ENCODE results near the gene SHB.

Gene SHB

GRCh38 chr9:38011991-38012390 lies 57.0 kb downstream of the SHB start:
- peak overlapping the region; percentile 62 for H4K8ac ChIP-seq (ENCODE audit: low read length)
- H3K36me3 ChIP-seq (ENCODE audit: control insufficient read depth in 1 of 2, insufficient read depth in 2 of 2, low read depth in 1 of 2, low read length in 2 of 2), result peaks cover 37 to 51% of the 10 kb centered on the region in 2 experiments
- no peak for DNase-seq
- H3K18ac ChIP-seq (ENCODE audit: low read depth in 1 of 2, low read length in 2 of 2), result peak overlapping the region; percentile 38 to 41
- H2BK12ac ChIP-seq (ENCODE audit: low read length in 2 of 2), result peak overlapping the region in 1 of 2 experiments; percentile 15
- no peak overlapping the region for H2BK120ac ChIP-seq (ENCODE audit: low read depth, low read length)
- no peaks in the 10 kb centered on the region for H3K9me3 ChIP-seq (ENCODE audit: control insufficient read depth, low read length)
- peak overlapping the region in 1 of 2 experiments; percentile 46 for H3K23ac ChIP-seq (ENCODE audit: low read length in 2 of 2)
- H4K91ac ChIP-seq (ENCODE audit: low read length), result no peak overlapping the region
- no peak overlapping the region for H3K9ac ChIP-seq (ENCODE audit: low read length)
- H2AK5ac ChIP-seq (ENCODE audit: low read length, severe bottlenecking), result peak overlapping the region; percentile 26
- H3K4ac ChIP-seq (ENCODE audit: low read depth in 1 of 2, low read length in 2 of 2), result no peak overlapping the region
- H3K14ac ChIP-seq (ENCODE audit: low read length in 2 of 2), result no peak overlapping the region
- H3K27ac ChIP-seq (ENCODE audit: low read length, poor library complexity, severe bottlenecking), result no peak overlapping the region
- peaks cover 10% of the 10 kb centered on the region for H3K79me1 ChIP-seq (replicated peaks; ENCODE audit: low read length, poor library complexity, severe bottlenecking)
- H3K4me3 ChIP-seq (ENCODE audit: insufficient read depth in 1 of 2, low read depth in 1 of 2, low read length in 2 of 2), result no peak overlapping the region
- H3K4me1 ChIP-seq (ENCODE audit: control insufficient read depth, insufficient read depth, low read depth, low read length), result peaks cover 68% of the 10 kb centered on the region
- no peak overlapping the region for H2BK5ac ChIP-seq (ENCODE audit: low read depth, low read length, poor library complexity, severe bottlenecking)
- no peak overlapping the region for H3K4me2 ChIP-seq (ENCODE audit: low read length, poor library complexity, severe bottlenecking)
- no peaks in the 10 kb centered on the region for H3K27me3 ChIP-seq (ENCODE audit: control insufficient read depth in 1 of 2, insufficient read depth in 1 of 2, low read length in 2 of 2)
- H2AFZ ChIP-seq (ENCODE audit: low read depth, low read length), result no peak overlapping the region
- 86% methylated on average over 5 of the region's 5 CpGs for WGBS
- H2BK15ac ChIP-seq (ENCODE audit: low read depth, poor library complexity, severe bottlenecking), result no peak overlapping the region

- Histone ChIP-seq H3K9me3 (ENCODE audit: control insufficient read depth, low read length) (no peaks in the 10 kb centered on the region), H2AK5ac (ENCODE audit: low read length, severe bottlenecking) (peak overlapping the region; percentile 67), H2BK120ac (ENCODE audit: low read depth, low read length) (no peak overlapping the region), H4K91ac (ENCODE audit: low read length) (peak overlapping the region; percentile 52), H2BK12ac (ENCODE audit: low read length in 2 of 2) (peak overlapping the region in 1 of 2 experiments; percentile 32), H3K4ac (ENCODE audit: low read depth in 1 of 2, low read length in 2 of 2) (no peak overlapping the region), H3K4me1 (ENCODE audit: control insufficient read depth, insufficient read depth, low read depth, low read length) (peaks cover 68% of the 10 kb centered on the region), H3K27ac (ENCODE audit: low read length, poor library complexity, severe bottlenecking) (peak overlapping the region; percentile 9), H3K79me1 (replicated peaks; ENCODE audit: low read length, poor library complexity, severe bottlenecking) (peaks cover 10% of the 10 kb centered on the region), H3K4me3 (ENCODE audit: insufficient read depth in 1 of 2, low read depth in 1 of 2, low read length in 2 of 2) (no peak overlapping the region), H3K18ac (ENCODE audit: low read depth in 1 of 2, low read length in 2 of 2) (peak overlapping the region; percentile 2 to 29), H3K9ac (ENCODE audit: low read length) (no peak overlapping the region), H3K27me3 (ENCODE audit: control insufficient read depth in 1 of 2, insufficient read depth in 1 of 2, low read length in 2 of 2) (no peaks in the 10 kb centered on the region), H3K36me3 (ENCODE audit: control insufficient read depth in 1 of 2, insufficient read depth in 2 of 2, low read depth in 1 of 2, low read length in 2 of 2) (peaks cover 37 to 59% of the 10 kb centered on the region in 2 experiments), H3K4me2 (ENCODE audit: low read length, poor library complexity, severe bottlenecking) (no peak overlapping the region), H2BK5ac (ENCODE audit: low read depth, low read length, poor library complexity, severe bottlenecking) (no peak overlapping the region), H2BK15ac (ENCODE audit: low read depth, poor library complexity, severe bottlenecking) (no peak overlapping the region), H2AFZ (ENCODE audit: low read depth, low read length) (no peak overlapping the region), H3K14ac (ENCODE audit: low read length in 2 of 2) (no peak overlapping the region), H3K23ac (ENCODE audit: low read length in 2 of 2) (no peak overlapping the region), H4K8ac (ENCODE audit: low read length) (peak overlapping the region; percentile 66)
- no peak for DNase-seq
- WGBS, result 91% methylated on average over 7 of the region's 7 CpGs
These were observed 57.9 kb downstream of the SHB start for GRCh38 chr9:38010918-38011704.

GRCh38 chr9:38009990-38010389 lies 59.0 kb downstream of the SHB start:
- no peak overlapping the region for H4K91ac ChIP-seq (ENCODE audit: low read length)
- H3K9ac ChIP-seq (ENCODE audit: low read length), result no peak overlapping the region
- no peak overlapping the region for H3K18ac ChIP-seq (ENCODE audit: low read depth in 1 of 2, low read length in 2 of 2)
- DNase-seq, result no peak
- no peak overlapping the region for H3K23ac ChIP-seq (ENCODE audit: low read length in 2 of 2)
- H2AK5ac ChIP-seq (ENCODE audit: low read length, severe bottlenecking), result peak overlapping the region; percentile 63
- no peak overlapping the region for H4K8ac ChIP-seq (ENCODE audit: low read length)
- no peak overlapping the region for H3K14ac ChIP-seq (ENCODE audit: low read length in 2 of 2)
- no peak overlapping the region for H2BK5ac ChIP-seq (ENCODE audit: low read depth, low read length, poor library complexity, severe bottlenecking)
- peak overlapping the region; percentile 6 for H3K27ac ChIP-seq (ENCODE audit: low read length, poor library complexity, severe bottlenecking)
- H3K27me3 ChIP-seq (ENCODE audit: control insufficient read depth in 1 of 2, insufficient read depth in 1 of 2, low read length in 2 of 2), result no peaks in the 10 kb centered on the region
- H3K4me3 ChIP-seq (ENCODE audit: insufficient read depth in 1 of 2, low read depth in 1 of 2, low read length in 2 of 2), result no peak overlapping the region
- H2BK15ac ChIP-seq (ENCODE audit: low read depth, poor library complexity, severe bottlenecking), result no peak overlapping the region
- H2BK12ac ChIP-seq (ENCODE audit: low read length in 2 of 2), result peak overlapping the region in 1 of 2 experiments; percentile 28
- H2AFZ ChIP-seq (ENCODE audit: low read depth, low read length), result no peak overlapping the region
- H3K4ac ChIP-seq (ENCODE audit: low read depth in 1 of 2, low read length in 2 of 2), result no peak overlapping the region
- H3K79me1 ChIP-seq (replicated peaks; ENCODE audit: low read length, poor library complexity, severe bottlenecking), result peaks cover 8% of the 10 kb centered on the region
- H3K36me3 ChIP-seq (ENCODE audit: control insufficient read depth in 1 of 2, insufficient read depth in 2 of 2, low read depth in 1 of 2, low read length in 2 of 2), result peaks cover 32 to 57% of the 10 kb centered on the region in 2 experiments
- H3K4me2 ChIP-seq (ENCODE audit: low read length, poor library complexity, severe bottlenecking), result no peak overlapping the region
- WGBS, result 90% methylated on average over 4 of the region's 4 CpGs
- H2BK120ac ChIP-seq (ENCODE audit: low read depth, low read length), result no peak overlapping the region
- peaks cover 70% of the 10 kb centered on the region for H3K4me1 ChIP-seq (ENCODE audit: control insufficient read depth, insufficient read depth, low read depth, low read length)
- no peaks in the 10 kb centered on the region for H3K9me3 ChIP-seq (ENCODE audit: control insufficient read depth, low read length)

GRCh38 chr9:38009035-38009501 lies 60.0 kb downstream of the SHB start:
- Histone ChIP-seq H3K79me1 (replicated peaks; ENCODE audit: low read length, poor library complexity, severe bottlenecking) (peaks cover 8% of the 10 kb centered on the region), H3K9me3 (ENCODE audit: control insufficient read depth, low read length) (no peaks in the 10 kb centered on the region), H3K4me2 (ENCODE audit: low read length, poor library complexity, severe bottlenecking) (no peak overlapping the region), H3K36me3 (ENCODE audit: control insufficient read depth in 1 of 2, insufficient read depth in 2 of 2, low read depth in 1 of 2, low read length in 2 of 2) (peaks cover 23 to 57% of the 10 kb centered on the region in 2 experiments), H3K4me3 (ENCODE audit: insufficient read depth in 1 of 2, low read depth in 1 of 2, low read length in 2 of 2) (no peak overlapping the region), H3K9ac (ENCODE audit: low read length) (peak overlapping the region; percentile 61), H2BK12ac (ENCODE audit: low read length in 2 of 2) (peak overlapping the region; percentile 59 to 68), H2BK15ac (ENCODE audit: low read depth, poor library complexity, severe bottlenecking) (peak overlapping the region; percentile 17), H3K27ac (ENCODE audit: low read length, poor library complexity, severe bottlenecking) (peak overlapping the region; percentile 93), H3K18ac (ENCODE audit: low read depth in 1 of 2, low read length in 2 of 2) (peak overlapping the region; percentile 97 to 99), H3K4me1 (ENCODE audit: control insufficient read depth, insufficient read depth, low read depth, low read length) (peaks cover 71% of the 10 kb centered on the region), H3K4ac (ENCODE audit: low read depth in 1 of 2, low read length in 2 of 2) (peak overlapping the region; percentile 56 to 92), H2BK120ac (ENCODE audit: low read depth, low read length) (peak overlapping the region; percentile 69), H2BK5ac (ENCODE audit: low read depth, low read length, poor library complexity, severe bottlenecking) (peak overlapping the region; percentile 73), H2AK5ac (ENCODE audit: low read length, severe bottlenecking) (peak overlapping the region; percentile 78), H2AFZ (ENCODE audit: low read depth, low read length) (no peak overlapping the region), H4K8ac (ENCODE audit: low read length) (peak overlapping the region; percentile 79), H4K91ac (ENCODE audit: low read length) (peak overlapping the region; percentile 97), H3K23ac (ENCODE audit: low read length in 2 of 2) (no peak overlapping the region), H3K14ac (ENCODE audit: low read length in 2 of 2) (peak overlapping the region in 1 of 2 experiments; percentile 72), H3K27me3 (ENCODE audit: control insufficient read depth in 1 of 2, insufficient read depth in 1 of 2, low read length in 2 of 2) (no peaks in the 10 kb centered on the region)
- WGBS, result 43% methylated on average over 3 of the region's 5 CpGs
- peak; percentile 79 for DNase-seq

Data from mesenchymal stem cell (in vitro differentiated cells and primary cell).